ENCODE results near the gene TATDN3. TPM values are rescaled to one million over a fixed set of nuclear protein-coding genes. Genes with fewer than 3 reads are reported as not detected.

The TATDN3 gene
- total and polyA plus RNA-seq, 2 of the 4 experiments (the other 2 are of a cell fraction), result 4.9 to 12.0 TPM

GRCh38 chr1:212827831-212828278 lies 36.2 kb downstream of the TATDN3 start:
- no peak overlapping the region for H3K18ac ChIP-seq (ENCODE audit: low read depth, low read length)
- no peak for TF ChIP-seq NFE2L2 (IDR thresholded peaks at IDR 0.05; ENCODE audit: low read depth, low read length)
- TF ChIP-seq POLR2A (IDR thresholded peaks at IDR 0.05; ENCODE audit: low read depth, low read length), result no peak
- no peak for TF ChIP-seq RFX5 (IDR thresholded peaks at IDR 0.05; ENCODE audit: low read depth, low read length)
- no peak for TF ChIP-seq CHD1 (IDR thresholded peaks at IDR 0.05; ENCODE audit: low read depth, low read length)
- no peak for TF ChIP-seq CEBPB (IDR thresholded peaks at IDR 0.05; ENCODE audit: low read depth, low read length)
- no peak for TF ChIP-seq MAFK (IDR thresholded peaks at IDR 0.05; ENCODE audit: low read depth, low read length)
- no peak for TF ChIP-seq RAD21 (IDR thresholded peaks at IDR 0.05; ENCODE audit: low read length)
- TF ChIP-seq MAZ (IDR thresholded peaks at IDR 0.05; ENCODE audit: borderline replicate concordance, low read depth, low read length), result no peak
- TF ChIP-seq, protein P1, sequence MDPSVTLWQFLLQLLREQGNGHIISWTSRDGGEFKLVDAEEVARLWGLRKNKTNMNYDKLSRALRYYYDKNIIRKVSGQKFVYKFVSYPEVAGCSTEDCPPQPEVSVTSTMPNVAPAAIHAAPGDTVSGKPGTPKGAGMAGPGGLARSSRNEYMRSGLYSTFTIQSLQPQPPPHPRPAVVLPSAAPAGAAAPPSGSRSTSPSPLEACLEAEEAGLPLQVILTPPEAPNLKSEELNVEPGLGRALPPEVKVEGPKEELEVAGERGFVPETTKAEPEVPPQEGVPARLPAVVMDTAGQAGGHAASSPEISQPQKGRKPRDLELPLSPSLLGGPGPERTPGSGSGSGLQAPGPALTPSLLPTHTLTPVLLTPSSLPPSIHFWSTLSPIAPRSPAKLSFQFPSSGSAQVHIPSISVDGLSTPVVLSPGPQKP (IDR thresholded peaks at IDR 0.05; ENCODE audit: borderline replicate concordance, low read depth, low read length), result no peak
- TF ChIP-seq MXI1 (IDR thresholded peaks at IDR 0.05; ENCODE audit: borderline replicate concordance, low read depth, low read length), result no peak
- TF ChIP-seq BHLHE40 (IDR thresholded peaks at IDR 0.05; ENCODE audit: low read depth, low read length), result no peak
- no peaks in the 10 kb centered on the region for H3K9me1 ChIP-seq (ENCODE audit: insufficient read depth, low read length)
- dilution Hi-C loops (cut with HindIII; ENCODE audit: low sequenced_read_pairs, unreplicated experiment) (no loop called here), in situ Hi-C loops (cut with MboI; ENCODE audit: low sequenced_read_pairs) (no loop called here), intact Hi-C loops (cut with micrococcal nuclease) (no loop called here)
- H2BK5ac ChIP-seq (ENCODE audit: low read depth, low read length, poor library complexity, severe bottlenecking), result no peak overlapping the region
- no peak overlapping the region for H2BK15ac ChIP-seq (ENCODE audit: low read depth, low read length)
- H3K9me3 ChIP-seq (ENCODE audit: control insufficient read depth, insufficient read depth, low read length), result peaks cover 20% of the 10 kb centered on the region
- ChIA-PET CTCF (no interaction called here), POLR2A (ENCODE audit: unreplicated experiment) (no interaction called here)
- no peak overlapping the region for H2AK9ac ChIP-seq (replicated peaks; ENCODE audit: low read depth, low read length, poor library complexity)
- WGBS, 2 experiments (ENCODE audit: extremely low coverage in 2 of 2, insufficient read length in 1 of 2), result no CpG with 5 or more reads among the region's 5 CpGs
- H3K56ac ChIP-seq (ENCODE audit: extremely low read depth, insufficient read depth, low read length), result no peak overlapping the region
- H4K20me1 ChIP-seq (ENCODE audit: insufficient read depth, low read length), result no peaks in the 10 kb centered on the region
- no TSS peak for BruUV-seq (replicated peaks)
- no peak overlapping the region for H2AK5ac ChIP-seq (ENCODE audit: low read depth, low read length)
- H3K4me1 ChIP-seq (ENCODE audit: control insufficient read depth, insufficient read depth, low read length), result no peaks in the 10 kb centered on the region
- H2BK20ac ChIP-seq (ENCODE audit: low read depth, low read length), result no peak overlapping the region
- no peak overlapping the region for H3K4me2 ChIP-seq (ENCODE audit: low read depth, low read length)
- H3K14ac ChIP-seq (replicated peaks; ENCODE audit: low read depth, low read length), result no peak overlapping the region
- H3K27me3 ChIP-seq (ENCODE audit: control insufficient read depth, insufficient read depth, low read length), result no peaks in the 10 kb centered on the region
- no peak overlapping the region for H2BK120ac ChIP-seq (ENCODE audit: low read depth, low read length)
- H2AFZ ChIP-seq (replicated peaks; ENCODE audit: low read length, poor library complexity), result no peak overlapping the region
- no peak for ATAC-seq (ENCODE audit: low read depth)
- H3K4me3 ChIP-seq (ENCODE audit: insufficient read depth, low read depth, low read length), result no peak overlapping the region
- H4K8ac ChIP-seq (ENCODE audit: low read depth in 2 of 2, low read length in 2 of 2), result no peak overlapping the region
- no peak overlapping the region for H4K91ac ChIP-seq (ENCODE audit: insufficient read depth, low read depth, low read length)
- no peak for DNase-seq
- H3K27ac ChIP-seq (ENCODE audit: insufficient read depth, low read length), result no peak overlapping the region
- no peak overlapping the region for H3K23ac ChIP-seq (ENCODE audit: low read depth, low read length)
- H3K79me1 ChIP-seq (ENCODE audit: low read depth in 1 of 2, low read length in 2 of 2), result no peaks in the 10 kb centered on the region
- H3K36me3 ChIP-seq (ENCODE audit: control insufficient read depth, insufficient read depth, low read length), result no peaks in the 10 kb centered on the region
- no peak overlapping the region for H3K9ac ChIP-seq (ENCODE audit: low read depth, low read length)
- H4K5ac ChIP-seq (ENCODE audit: low read depth, low read length), result no peak overlapping the region
- no peak overlapping the region for H3K4ac ChIP-seq (ENCODE audit: low read depth, low read length)

Measured in IMR-90 (cell line).